T-helper 17 cell (primary cell): ENCODE data around the gene TRNAU1AP. TPM values are rescaled to one million over a fixed set of nuclear protein-coding genes. Genes with fewer than 3 reads are reported as not detected.

Source experiments
- total RNA-seq, 4 donors: library from RNA in 2 of 4; stranded (reverse) in 2 of 4; gene quantifications; one replicate each; pipeline ENCODE4 v1.2.3 and lab custom pipeline; 2022 to 2026

The TRNAU1AP gene
- total RNA-seq, 2 donors from 2014 or later = 24.5 to 27.9 TPM

Other genes with a start within 250 kb of the TRNAU1AP start
- 1 to 10 TPM; 4.6 to 4.7 TPM for gene MED18, start 224.0 kb upstream of the TRNAU1AP start, total RNA-seq
- gene PHACTR4, start 183.3 kb upstream of the TRNAU1AP start, total RNA-seq = 10 to 100 TPM; 20.9 to 23.9 TPM
- 10 to 100 TPM; 10.7 to 15.1 TPM for gene RCC1, start 47.0 kb upstream of the TRNAU1AP start, total RNA-seq
- gene RAB42, start 39.2 kb downstream of the TRNAU1AP start, total RNA-seq = not detected
- 10 to 100 TPM; 14.2 to 15.8 TPM for gene TAF12, start 90.0 kb downstream of the TRNAU1AP start, total RNA-seq
- gene RNU11, start 95.5 kb downstream of the TRNAU1AP start, total RNA-seq = not detected
- 10 to 100 TPM; 11.8 to 13.1 TPM for gene GMEB1, start 115.7 kb downstream of the TRNAU1AP start, total RNA-seq
- 10 to 100 TPM; 70.9 to 79.7 TPM for gene YTHDF2, start 183.9 kb downstream of the TRNAU1AP start, total RNA-seq